ENCODE results near the gene PDS5B. TPM values are rescaled to one million over a fixed set of nuclear protein-coding genes. Genes with fewer than 3 reads are reported as not detected.

Gene PDS5B
- total RNA-seq, 4 donors from 2014 or later, result 48.8 to 77.1 (median 52.7) TPM

DNA sequence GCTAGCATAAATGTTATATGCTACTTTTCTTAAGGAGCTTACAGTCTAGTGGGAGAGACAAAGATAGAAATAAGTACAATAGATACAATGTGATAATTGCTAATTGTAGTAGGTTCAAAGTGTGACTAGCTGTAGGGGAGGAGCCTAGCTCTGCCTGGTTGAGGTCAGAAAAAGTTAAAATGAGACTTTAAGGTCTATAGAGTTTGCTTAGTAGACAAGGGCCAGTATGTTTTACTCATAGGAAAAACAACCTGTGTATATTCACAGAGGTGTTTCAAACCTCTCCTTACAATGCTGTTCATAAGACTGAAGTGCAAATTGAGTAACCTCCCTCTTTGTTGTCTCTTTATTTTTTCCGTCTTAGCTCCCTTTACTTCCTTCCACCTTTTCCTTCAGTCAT, 56.1 kb downstream of the PDS5B start:
- Histone ChIP-seq H3K27me3 (no peaks in the 10 kb centered on the region), H3K4me3 (no peak overlapping the region), H3K4me1 (peaks cover 0 to 70% (median 17%) of the 10 kb centered on the region in 4 donors), H3K36me3 (no peaks in the 10 kb centered on the region), H3K27ac (no peak overlapping the region), H3K9me3 (no peaks in the 10 kb centered on the region)
- no peak for DNase-seq (ENCODE audit: low spot score in 2 of 2)
- TF ChIP-seq, protein P1, sequence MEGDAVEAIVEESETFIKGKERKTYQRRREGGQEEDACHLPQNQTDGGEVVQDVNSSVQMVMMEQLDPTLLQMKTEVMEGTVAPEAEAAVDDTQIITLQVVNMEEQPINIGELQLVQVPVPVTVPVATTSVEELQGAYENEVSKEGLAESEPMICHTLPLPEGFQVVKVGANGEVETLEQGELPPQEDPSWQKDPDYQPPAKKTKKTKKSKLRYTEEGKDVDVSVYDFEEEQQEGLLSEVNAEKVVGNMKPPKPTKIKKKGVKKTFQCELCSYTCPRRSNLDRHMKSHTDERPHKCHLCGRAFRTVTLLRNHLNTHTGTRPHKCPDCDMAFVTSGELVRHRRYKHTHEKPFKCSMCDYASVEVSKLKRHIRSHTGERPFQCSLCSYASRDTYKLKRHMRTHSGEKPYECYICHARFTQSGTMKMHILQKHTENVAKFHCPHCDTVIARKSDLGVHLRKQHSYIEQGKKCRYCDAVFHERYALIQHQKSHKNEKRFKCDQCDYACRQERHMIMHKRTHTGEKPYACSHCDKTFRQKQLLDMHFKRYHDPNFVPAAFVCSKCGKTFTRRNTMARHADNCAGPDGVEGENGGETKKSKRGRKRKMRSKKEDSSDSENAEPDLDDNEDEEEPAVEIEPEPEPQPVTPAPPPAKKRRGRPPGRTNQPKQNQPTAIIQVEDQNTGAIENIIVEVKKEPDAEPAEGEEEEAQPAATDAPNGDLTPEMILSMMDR (IDR thresholded peaks at IDR 0.05), result no peak
- no peak for TF ChIP-seq EP300 (IDR thresholded peaks at IDR 0.05)
- TF ChIP-seq POLR2A (IDR thresholded peaks at IDR 0.05), result no peak
- WGBS, 2 donors, result 57 to 66% methylated on average over 1 of the region's 1 CpG

GRCh38 chr13:32642858-32643257, 56.6 kb downstream of the PDS5B start:
- no peak overlapping the region for H3K4me3 ChIP-seq
- H3K4me1 ChIP-seq, result peaks cover 0 to 72% (median 17%) of the 10 kb centered on the region in 4 donors
- H3K36me3 ChIP-seq, result no peaks in the 10 kb centered on the region
- no peak for DNase-seq (ENCODE audit: low spot score in 2 of 2)
- WGBS, 2 donors, result 53 to 65% methylated on average over 1 of the region's 1 CpG
- H3K27me3 ChIP-seq, result no peaks in the 10 kb centered on the region
- TF ChIP-seq POLR2A (IDR thresholded peaks at IDR 0.05) (no peak), EP300 (IDR thresholded peaks at IDR 0.05) (no peak)
- TF ChIP-seq, protein P1 (IDR thresholded peaks at IDR 0.05), result no peak
- H3K27ac ChIP-seq, result no peak overlapping the region
- H3K9me3 ChIP-seq, result no peaks in the 10 kb centered on the region

- Histone ChIP-seq H3K9me3 (no peaks in the 10 kb centered on the region), H3K36me3 (no peaks in the 10 kb centered on the region), H3K27me3 (no peaks in the 10 kb centered on the region), H3K4me1 (peaks cover 0 to 76% (median 16%) of the 10 kb centered on the region in 4 donors), H3K4me3 (no peak overlapping the region), H3K27ac (no peak overlapping the region)
- no peak for DNase-seq (ENCODE audit: low spot score in 2 of 2)
- no peak for TF ChIP-seq POLR2A (IDR thresholded peaks at IDR 0.05)
- no peak for TF ChIP-seq EP300 (IDR thresholded peaks at IDR 0.05)
- TF ChIP-seq, protein P1 (IDR thresholded peaks at IDR 0.05), result no peak
- 78 to 79% methylated on average over 2 of the region's 2 CpGs for WGBS, 2 donors
These were observed 59.6 kb downstream of the PDS5B start for GRCh38 chr13:32645854-32646253.

GRCh38 chr13:32647926-32648325, 61.7 kb downstream of the PDS5B start:
- TF ChIP-seq, protein P1 (IDR thresholded peaks at IDR 0.05), result no peak
- TF ChIP-seq EP300 (IDR thresholded peaks at IDR 0.05) (no peak), POLR2A (IDR thresholded peaks at IDR 0.05) (no peak)
- Histone ChIP-seq H3K27me3 (no peaks in the 10 kb centered on the region), H3K4me3 (no peak overlapping the region), H3K4me1 (peaks cover 0 to 80% (median 5%) of the 10 kb centered on the region in 4 donors), H3K27ac (no peak overlapping the region), H3K36me3 (no peaks in the 10 kb centered on the region), H3K9me3 (no peaks in the 10 kb centered on the region)
- WGBS, 2 donors, result 65 to 85% methylated on average over 1 of the region's 1 CpG
- DNase-seq (ENCODE audit: low spot score in 2 of 2), result no peak

DNA sequence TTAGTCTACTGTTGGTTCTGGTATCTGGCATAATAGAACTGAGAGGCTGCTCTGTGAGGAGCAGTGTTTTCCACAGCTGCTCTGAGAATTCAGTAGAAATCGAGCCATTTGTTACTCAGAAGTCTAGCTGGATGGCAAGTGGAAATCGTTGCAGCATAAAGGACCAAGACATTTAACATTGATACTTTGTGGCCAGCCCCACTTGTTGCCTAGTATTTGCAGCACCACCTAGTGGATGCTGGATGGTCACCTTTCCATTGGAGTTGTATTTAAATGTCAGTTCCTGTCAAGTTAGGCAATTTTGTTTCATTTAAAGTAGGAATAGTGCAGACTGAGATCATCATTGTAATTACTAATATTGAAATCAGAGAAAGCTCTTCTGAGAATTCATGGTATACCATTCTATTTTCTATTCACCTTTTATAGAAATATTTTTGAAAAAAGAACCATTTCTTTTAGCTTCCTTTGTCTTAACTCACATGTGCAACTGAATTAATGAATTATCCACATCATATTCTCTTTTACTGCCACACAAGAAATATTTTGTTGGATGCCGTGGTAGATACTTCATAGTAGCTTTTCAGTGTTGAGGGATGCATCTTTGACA, 64.6 kb downstream of the PDS5B start:
- peak; percentile 19 to 54 for DNase-seq (ENCODE audit: low spot score in 2 of 2)
- peaks cover 0 to 60% (median 3%) of the 10 kb centered on the region in 4 donors for H3K4me1 ChIP-seq
- peaks cover 0 to 2% (median 0%) of the 10 kb centered on the region in 4 donors for H3K9me3 ChIP-seq
- H3K36me3 ChIP-seq, result peaks cover 0 to 7% (median 0%) of the 10 kb centered on the region in 3 donors
- H3K4me3 ChIP-seq, result no peak overlapping the region
- TF ChIP-seq POLR2A (IDR thresholded peaks at IDR 0.05), result no peak
- TF ChIP-seq, protein P1 (IDR thresholded peaks at IDR 0.05), result peak; percentile 39 to 70 (median 57)
- no peak overlapping the region for H3K27ac ChIP-seq
- no peaks in the 10 kb centered on the region for H3K27me3 ChIP-seq
- 17 to 27% methylated on average over 3 of the region's 3 CpGs for WGBS, 2 donors

Data from tibial nerve (tissue), 4 donors.